ENCODE results near the gene SEC62. TPM values are rescaled to one million over a fixed set of nuclear protein-coding genes. Genes with fewer than 3 reads are reported as not detected.

Gene SEC62
- total and polyA plus RNA-seq, 9 of the 15 experiments (the other 6 are each of a cell fraction or from before 2014, with no cell fraction given), result 34.5 to 152 (median 51.8) TPM

GRCh38 chr3:169964176-169964575 lies 2.4 kb upstream of the SEC62 start:
- no peaks in the 10 kb centered on the region for H3K9me1 ChIP-seq (ENCODE audit: control insufficient read depth, insufficient read depth, low read length)
- no peak for ATAC-seq
- H3K4me1 ChIP-seq (replicated peaks in 1 of 2; ENCODE audit: control insufficient read depth in 2 of 2, insufficient read depth in 2 of 2, low read length in 2 of 2), result peaks cover 4 to 6% of the 10 kb centered on the region in 2 experiments; a peak in 4 of 5 replicates
- ChIA-PET POLR2A (no interaction called here), CTCF (ENCODE audit: low intra/inter-chr PET ratio) (interaction anchor here (0.8 kb wide), 1 partner anchor 101 kb away, joined by 5 read pairs; no protein-coding TSS in a partner anchor)
- DNase-seq (ENCODE audit: extremely low read depth in 1 of 4, low spot score in 3 of 4), result no peak
- no peaks in the 10 kb centered on the region for H3K9me3 ChIP-seq (replicated peaks; ENCODE audit: control insufficient read depth, insufficient read depth, low read depth, low read length)
- no peak overlapping the region for H3K9ac ChIP-seq (ENCODE audit: insufficient read depth in 1 of 2, low read depth in 2 of 2, low read length in 2 of 2)
- peaks cover 4% of the 10 kb centered on the region; the same call in 1 of the 3 replicates for H3K36me3 ChIP-seq (ENCODE audit: control insufficient read depth, insufficient read depth, low read length)
- WGBS (ENCODE audit: insufficient coverage, low coverage, missing lambda C conversion rate), result 19% methylated on average over 2 of the region's 2 CpGs
- no peaks in the 10 kb centered on the region for H3K27me3 ChIP-seq (ENCODE audit: control insufficient read depth in 2 of 2, insufficient read depth in 2 of 2, low read length in 2 of 2)
- H3K4me2 ChIP-seq (ENCODE audit: insufficient read depth, low read length), result no peak overlapping the region
- H3K4me3 ChIP-seq, result no peak overlapping the region
- peak overlapping the region; percentile 40 for H2AFZ ChIP-seq (ENCODE audit: low read depth, low read length)
- intact Hi-C loops (cut with micrococcal nuclease) (no loop called here), in situ Hi-C loops (cut with MboI) (loop anchor here (25.0 kb wide), 1 partner anchor 827 kb away; no protein-coding TSS in a partner anchor)
- peaks cover 6% of the 10 kb centered on the region; the same call in 1 of the 2 replicates for H4K20me1 ChIP-seq (replicated peaks; ENCODE audit: control insufficient read depth, insufficient read depth, low read length)
- no peak overlapping the region for H3K27ac ChIP-seq (ENCODE audit: extremely low read depth, low read depth, low read length)
- no peak for FAIRE-seq
- H3K79me2 ChIP-seq (ENCODE audit: control insufficient read depth, insufficient read depth, low read length), result peaks cover 31% of the 10 kb centered on the region
- BruUV-seq (replicated peaks), result no TSS peak
- TF ChIP-seq RREB1 (CRISPR knock-in tag; IDR thresholded peaks at IDR 0.05), result no peak
- no peak for TF ChIP-seq SMAD3 (CRISPR knock-in tag; conservative IDR thresholded peaks at IDR 0.05)
- no peak for TF ChIP-seq HDAC8 (tag; IDR thresholded peaks at IDR 0.05)
- TF ChIP-seq TFAM (CRISPR knock-in tag; conservative IDR thresholded peaks at IDR 0.05), result no peak
- no peak for TF ChIP-seq ARID3A (IDR thresholded peaks at IDR 0.05; ENCODE audit: borderline replicate concordance, low read depth, low read length)
- no peak for TF ChIP-seq ARID1B (IDR thresholded peaks at IDR 0.05)
- TF ChIP-seq GTF3C2 (IDR thresholded peaks at IDR 0.05; ENCODE audit: borderline replicate concordance, extremely low read depth, insufficient read length), result no peak
- no peak for TF ChIP-seq PYGO2 (tag; IDR thresholded peaks at IDR 0.05)
- TF ChIP-seq ERF (CRISPR knock-in tag; IDR thresholded peaks at IDR 0.05), result no peak
- TF ChIP-seq ZNF57 (CRISPR knock-in tag; IDR thresholded peaks at IDR 0.05), result no peak
